ENCODE measurements around the gene PASK.
A peak's percentile ranks its signal among the peaks of the same experiment; 100 is the strongest.

The PASK gene

GRCh38 chr2:241132538-241133435, 16.5 kb downstream of the PASK start:
- no peak overlapping the region for H3K9ac ChIP-seq (ENCODE audit: insufficient read length)
- no peak overlapping the region for H3K27ac ChIP-seq
- no peak overlapping the region for H3K4me3 ChIP-seq
- TF ChIP-seq EZH2 (IDR thresholded peaks at IDR 0.05) (no peak), FOXP2 (optimal IDR thresholded peaks at IDR 0.05; ENCODE audit: control extremely low read depth, extremely low read length, insufficient read depth) (no peak), POLR2AphosphoS5 (IDR thresholded peaks at IDR 0.05; ENCODE audit: borderline replicate concordance, low read depth, low read length) (no peak)
- peaks cover 31% of the 10 kb centered on the region; the same call in 1 of the 2 replicates for H3K36me3 ChIP-seq (ENCODE audit: insufficient read depth, low read length)
- DNase-seq (ENCODE audit: low read depth, low spot score) = no peak
- no peaks in the 10 kb centered on the region for H3K9me3 ChIP-seq (ENCODE audit: low read depth, low read length)

- Histone ChIP-seq H3K36me3 (ENCODE audit: insufficient read depth, low read length) (peaks cover 27% of the 10 kb centered on the region; the same call in 1 of the 2 replicates), H3K4me3 (no peak overlapping the region)
- no peak for DNase-seq (ENCODE audit: low read depth, low spot score)
Measured at GRCh38 chr2:241131531-241131930, 17.7 kb downstream of the PASK start.

GRCh38 chr2:241130316-241130715, 19.0 kb downstream of the PASK start:
- H3K9ac ChIP-seq (ENCODE audit: insufficient read length) = no peak overlapping the region
- H3K27ac ChIP-seq = peak overlapping the region; percentile 70
- H3K9me3 ChIP-seq (ENCODE audit: low read depth, low read length) = no peaks in the 10 kb centered on the region
- no peak for DNase-seq (ENCODE audit: low read depth, low spot score)
- H3K36me3 ChIP-seq (ENCODE audit: insufficient read depth, low read length) = peaks cover 21% of the 10 kb centered on the region; the same call in 1 of the 2 replicates
- TF ChIP-seq FOXP2 (optimal IDR thresholded peaks at IDR 0.05; ENCODE audit: control extremely low read depth, extremely low read length, insufficient read depth) (no peak), POLR2AphosphoS5 (IDR thresholded peaks at IDR 0.05; ENCODE audit: borderline replicate concordance, low read depth, low read length) (no peak), EZH2 (IDR thresholded peaks at IDR 0.05) (no peak)
- no peak overlapping the region for H3K4me3 ChIP-seq

More at GRCh38 chr2:241131531-241131930, 17.7 kb downstream of the PASK start:
- Histone ChIP-seq H3K9me3 (ENCODE audit: low read depth, low read length) (no peaks in the 10 kb centered on the region), H3K9ac (ENCODE audit: insufficient read length) (no peak overlapping the region), H3K27ac (no peak overlapping the region)
- TF ChIP-seq EZH2 (IDR thresholded peaks at IDR 0.05) (no peak), FOXP2 (optimal IDR thresholded peaks at IDR 0.05; ENCODE audit: control extremely low read depth, extremely low read length, insufficient read depth) (no peak), POLR2AphosphoS5 (IDR thresholded peaks at IDR 0.05; ENCODE audit: borderline replicate concordance, low read depth, low read length) (no peak)

DNA sequence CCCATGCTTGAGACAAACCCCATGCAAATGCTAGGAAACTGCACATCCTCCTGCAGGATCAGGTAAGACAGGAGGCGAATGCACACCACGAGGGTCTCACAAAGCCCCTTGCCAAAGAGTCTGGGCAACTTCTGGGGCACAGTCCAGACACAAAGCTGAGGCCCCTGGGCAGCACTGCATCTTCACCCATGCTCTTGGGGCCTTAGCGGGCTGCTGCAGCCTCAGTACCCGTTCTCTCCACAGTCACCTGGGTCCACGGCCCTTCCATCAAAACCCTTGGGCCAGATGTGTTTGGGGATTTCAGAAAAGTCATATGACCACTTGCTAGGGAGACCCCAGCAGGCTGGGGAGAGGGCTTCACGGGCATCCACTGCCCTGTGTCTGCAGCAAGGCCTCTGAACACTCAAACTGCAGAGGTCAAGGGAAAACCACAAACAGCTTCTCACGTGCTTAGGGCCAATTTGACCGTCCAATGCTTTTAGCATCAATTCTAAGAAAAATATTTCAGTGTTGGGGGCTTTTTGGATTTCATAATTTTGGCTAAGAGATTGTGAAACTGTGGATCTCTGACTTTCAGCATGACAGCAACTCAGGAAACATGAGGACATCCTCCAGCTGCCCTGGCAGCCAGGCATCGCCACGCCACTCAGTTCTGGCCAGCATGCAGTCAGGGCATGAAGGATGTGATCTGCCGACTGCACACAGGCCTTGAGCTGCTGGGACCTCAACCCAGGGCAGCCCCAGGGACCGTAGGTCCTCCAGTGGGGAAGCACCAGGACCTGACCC, 20.0 kb downstream of the PASK start:
- DNase-seq (ENCODE audit: low read depth, low spot score) = no peak
- peaks cover 18% of the 10 kb centered on the region; the same call in 1 of the 2 replicates for H3K36me3 ChIP-seq (ENCODE audit: insufficient read depth, low read length)

GRCh38 chr2:241128266-241128665, 21.0 kb downstream of the PASK start:
- TF ChIP-seq FOXP2 (optimal IDR thresholded peaks at IDR 0.05; ENCODE audit: control extremely low read depth, extremely low read length, insufficient read depth) (no peak), POLR2AphosphoS5 (IDR thresholded peaks at IDR 0.05; ENCODE audit: borderline replicate concordance, low read depth, low read length) (no peak)
- no peak overlapping the region for H3K27ac ChIP-seq
- no peak overlapping the region for H3K4me3 ChIP-seq
- DNase-seq (ENCODE audit: low read depth, low spot score) = no peak
- H3K9ac ChIP-seq (ENCODE audit: insufficient read length) = no peak overlapping the region
- no peaks in the 10 kb centered on the region for H3K9me3 ChIP-seq (ENCODE audit: low read depth, low read length)
- H3K36me3 ChIP-seq (ENCODE audit: insufficient read depth, low read length) = peaks cover 21% of the 10 kb centered on the region; the same call in 1 of the 2 replicates

More for the DNA sequence above, 20.0 kb downstream of the PASK start:
- no peak overlapping the region for H3K4me3 ChIP-seq
- H3K9ac ChIP-seq (ENCODE audit: insufficient read length) = no peak overlapping the region
- H3K9me3 ChIP-seq (ENCODE audit: low read depth, low read length) = no peaks in the 10 kb centered on the region
- no peak overlapping the region for H3K27ac ChIP-seq
- no peak for TF ChIP-seq FOXP2 (optimal IDR thresholded peaks at IDR 0.05; ENCODE audit: control extremely low read depth, extremely low read length, insufficient read depth)
- no peak for TF ChIP-seq POLR2AphosphoS5 (IDR thresholded peaks at IDR 0.05; ENCODE audit: borderline replicate concordance, low read depth, low read length)
- no peak for TF ChIP-seq EZH2 (IDR thresholded peaks at IDR 0.05)

- TF ChIP-seq FOXP2 (optimal IDR thresholded peaks at IDR 0.05; ENCODE audit: control extremely low read depth, extremely low read length, insufficient read depth) = no peak
- TF ChIP-seq POLR2AphosphoS5 (IDR thresholded peaks at IDR 0.05; ENCODE audit: borderline replicate concordance, low read depth, low read length) = no peak
- no peak for TF ChIP-seq EZH2 (IDR thresholded peaks at IDR 0.05)
- Histone ChIP-seq H3K9me3 (ENCODE audit: low read depth, low read length) (no peaks in the 10 kb centered on the region), H3K27ac (no peak overlapping the region)
Measured at GRCh38 chr2:241126771-241127202, 22.5 kb downstream of the PASK start.

DNA sequence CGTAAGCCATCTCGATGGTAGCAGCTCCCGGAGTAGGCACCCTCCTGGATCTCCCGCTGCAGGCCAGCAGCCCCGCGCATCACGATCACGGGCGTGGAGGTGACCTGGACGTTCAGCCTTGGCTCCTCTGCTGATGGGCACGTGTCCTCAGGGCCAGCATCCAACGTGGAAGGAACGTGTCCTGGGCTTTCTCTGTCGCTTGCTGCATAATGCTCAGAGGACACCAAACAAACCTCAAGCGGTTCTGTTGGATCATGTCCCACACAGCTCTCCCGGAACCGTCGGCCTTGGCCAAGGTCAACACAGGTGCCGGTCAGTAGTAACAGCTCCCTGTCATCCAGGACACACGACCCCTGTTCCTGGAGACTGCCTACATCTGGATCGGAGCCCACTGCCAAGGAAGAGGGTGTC, 23.1 kb downstream of the PASK start:
- DNase-seq (ENCODE audit: low read depth, low spot score) = no peak
- H3K36me3 ChIP-seq (ENCODE audit: insufficient read depth, low read length) = peaks cover 17% of the 10 kb centered on the region
- H3K9ac ChIP-seq (ENCODE audit: insufficient read length) = no peak overlapping the region
- no peak overlapping the region for H3K27ac ChIP-seq
- no peak overlapping the region for H3K4me3 ChIP-seq
- no peak for TF ChIP-seq POLR2AphosphoS5 (IDR thresholded peaks at IDR 0.05; ENCODE audit: borderline replicate concordance, low read depth, low read length)
- no peak for TF ChIP-seq FOXP2 (optimal IDR thresholded peaks at IDR 0.05; ENCODE audit: control extremely low read depth, extremely low read length, insufficient read depth)
- no peak for TF ChIP-seq EZH2 (IDR thresholded peaks at IDR 0.05)
- no peaks in the 10 kb centered on the region for H3K9me3 ChIP-seq (ENCODE audit: low read depth, low read length)

More at GRCh38 chr2:241126771-241127202, 22.5 kb downstream of the PASK start:
- no peak for DNase-seq (ENCODE audit: low read depth, low spot score)
- Histone ChIP-seq H3K9ac (ENCODE audit: insufficient read length) (no peak overlapping the region), H3K36me3 (ENCODE audit: insufficient read depth, low read length) (peaks cover 21% of the 10 kb centered on the region; the same call in 1 of the 2 replicates), H3K4me3 (no peak overlapping the region)

DNA sequence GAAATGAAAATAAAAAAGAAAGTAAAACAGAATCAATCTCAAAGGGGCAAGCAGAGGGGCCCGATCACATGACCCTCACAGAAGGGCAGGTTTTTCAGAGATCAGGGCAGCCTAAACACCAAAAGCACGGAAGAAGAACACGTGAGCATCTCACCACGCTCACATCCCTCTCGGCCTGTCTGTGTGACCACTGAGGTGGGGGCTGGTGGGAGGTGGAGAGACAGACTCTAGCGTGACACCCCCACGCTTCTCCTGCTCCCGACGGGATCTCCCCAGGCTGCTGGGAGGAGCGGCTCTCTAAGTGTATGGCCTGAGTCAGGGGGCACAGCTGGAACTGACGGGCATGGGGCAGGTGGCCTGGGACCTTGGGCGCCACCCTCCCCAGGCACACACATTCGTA, 23.6 kb downstream of the PASK start:
- H3K9ac ChIP-seq (ENCODE audit: insufficient read length) = no peak overlapping the region
- no peaks in the 10 kb centered on the region for H3K9me3 ChIP-seq (ENCODE audit: low read depth, low read length)
- H3K36me3 ChIP-seq (ENCODE audit: insufficient read depth, low read length) = peaks cover 23% of the 10 kb centered on the region
- DNase-seq (ENCODE audit: low read depth, low spot score) = no peak
- TF ChIP-seq EZH2 (IDR thresholded peaks at IDR 0.05) (no peak), POLR2AphosphoS5 (IDR thresholded peaks at IDR 0.05; ENCODE audit: borderline replicate concordance, low read depth, low read length) (no peak), FOXP2 (optimal IDR thresholded peaks at IDR 0.05; ENCODE audit: control extremely low read depth, extremely low read length, insufficient read depth) (no peak)
- H3K27ac ChIP-seq = no peak overlapping the region
- no peak overlapping the region for H3K4me3 ChIP-seq
